ENCODE measurements around the gene STARD3.

Gene STARD3

DNA sequence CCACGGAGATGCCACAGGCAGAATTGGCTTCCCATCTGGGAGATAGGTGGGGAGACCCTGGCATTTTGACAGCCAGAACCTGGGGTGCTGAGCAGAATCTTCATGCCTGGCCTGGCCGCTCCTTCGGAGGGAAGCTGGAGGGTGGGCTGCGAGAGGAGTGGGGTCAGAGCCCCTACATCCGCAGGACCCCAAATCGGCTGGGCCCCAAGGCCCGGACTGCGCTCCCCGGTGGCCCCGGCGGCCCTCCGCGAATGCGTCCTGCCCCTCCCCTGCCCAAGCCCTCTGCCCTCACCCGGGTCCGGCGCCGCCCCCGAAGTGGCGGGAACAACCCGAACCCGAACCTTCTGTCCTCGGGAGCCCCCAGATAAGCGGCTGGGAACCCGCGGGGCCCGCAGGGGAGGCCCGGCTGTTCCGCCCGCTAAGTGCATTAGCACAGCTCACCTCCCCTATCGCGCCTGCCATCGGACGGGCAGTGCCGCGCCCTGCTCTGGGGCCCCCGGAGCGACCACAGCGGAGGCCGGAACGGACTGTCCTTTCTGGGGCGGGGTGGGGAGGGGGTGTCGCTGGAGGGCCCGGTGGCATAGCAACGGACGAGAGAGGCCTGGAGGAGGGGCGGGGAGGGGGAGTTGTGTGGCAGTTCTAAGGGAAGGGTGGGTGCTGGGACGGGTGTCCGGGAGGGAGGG lies 30.5 kb downstream of the STARD3 start:
- no peak for DNase-seq (ENCODE audit: low read depth, low spot score)
- Histone ChIP-seq H3K27ac (ENCODE audit: low read length) (no peak overlapping the region), H3K27me3 (ENCODE audit: control insufficient read depth, insufficient read depth, low read length) (no peaks in the 10 kb centered on the region; the same call in 1 of the 2 replicates), H3K4me1 (ENCODE audit: control insufficient read depth, insufficient read depth, low read length) (peaks cover 25% of the 10 kb centered on the region), H3K9me3 (ENCODE audit: control insufficient read depth, insufficient read depth, low read length) (no peaks in the 10 kb centered on the region), H3K36me3 (ENCODE audit: control insufficient read depth, insufficient read depth, low read length) (no peaks in the 10 kb centered on the region), H3K4me3 (ENCODE audit: low read length) (peak overlapping the region; percentile 25; the same call in 1 of the 2 replicates)
- whole genome bisulfite sequencing (ENCODE audit: insufficient coverage, insufficient read length): no CpG with 5 or more reads among the region's 49 CpGs

DNA sequence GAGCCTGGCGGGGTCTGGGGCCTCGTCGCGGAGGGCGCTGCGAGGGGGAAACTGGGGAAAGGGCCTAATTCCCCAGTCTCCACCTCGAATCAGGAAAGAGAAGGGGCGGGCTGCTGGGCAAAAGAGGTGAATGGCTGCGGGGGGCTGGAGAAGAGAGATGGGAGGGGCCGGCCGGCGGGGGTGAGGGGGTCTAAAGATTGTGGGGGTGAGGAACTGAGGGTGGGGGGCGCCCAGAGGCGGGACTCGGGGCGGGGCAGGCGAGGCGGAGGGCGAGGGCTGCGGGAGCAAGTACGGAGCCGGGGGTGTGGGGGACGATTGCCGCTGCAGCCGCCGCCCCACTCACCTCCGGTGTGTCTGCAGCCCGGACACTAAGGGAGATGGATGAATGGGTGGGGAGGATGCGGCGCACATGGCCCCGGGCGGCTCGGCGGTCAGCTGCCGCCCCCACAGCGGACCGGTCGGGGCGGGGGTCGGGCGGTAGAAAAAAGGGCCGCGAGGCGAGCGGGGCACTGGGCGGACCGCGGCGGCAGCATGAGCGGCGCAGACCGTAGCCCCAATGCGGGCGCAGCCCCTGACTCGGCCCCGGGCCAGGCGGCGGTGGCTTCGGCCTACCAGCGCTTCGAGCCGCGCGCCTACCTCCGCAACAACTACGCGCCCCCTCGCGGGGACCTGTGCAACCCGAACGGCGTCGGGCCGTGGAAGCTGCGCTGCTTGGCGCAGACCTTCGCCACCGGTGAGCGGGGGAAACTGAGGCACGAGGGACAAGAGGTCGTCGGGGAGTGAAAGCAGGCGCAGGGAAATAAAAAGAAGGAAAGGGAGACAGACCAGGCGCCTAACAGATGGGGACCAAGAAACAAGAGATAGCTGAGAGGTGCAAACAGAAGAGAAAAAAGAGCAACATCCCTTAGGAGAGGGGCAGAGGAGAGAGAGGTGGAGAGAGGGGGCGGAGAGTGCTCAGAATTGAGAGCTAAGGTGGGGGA lies 31.3 kb downstream of the STARD3 start, which contains the start of gene PNMT:
TSS of gene PNMT (plus strand) at position 509 of the 980 bp plus-strand sequence. CDS start at position 532, 23 bp downstream.
- Histone ChIP-seq H3K9me3 (ENCODE audit: control insufficient read depth, insufficient read depth, low read length) (no peaks in the 10 kb centered on the region), H3K4me1 (ENCODE audit: control insufficient read depth, insufficient read depth, low read length) (peaks cover 19% of the 10 kb centered on the region), H3K36me3 (ENCODE audit: control insufficient read depth, insufficient read depth, low read length) (no peaks in the 10 kb centered on the region), H3K4me3 (ENCODE audit: low read length) (peak within 1 kb of the TSS; percentile 25; the same call in 1 of the 2 replicates), H3K27ac (ENCODE audit: low read length) (no peak within 1 kb of the TSS), H3K27me3 (ENCODE audit: control insufficient read depth, insufficient read depth, low read length) (no peaks in the 10 kb centered on the region; the same call in 1 of the 2 replicates)
- WGBS (ENCODE audit: insufficient coverage, insufficient read length): no CpG with 5 or more reads among the region's 85 CpGs
- no peak for DNase-seq (ENCODE audit: low read depth, low spot score)

- H3K36me3 ChIP-seq (ENCODE audit: control insufficient read depth, insufficient read depth, low read length): no peaks in the 10 kb centered on the region
- H3K27ac ChIP-seq (ENCODE audit: low read length): no peak overlapping the region
- no peaks in the 10 kb centered on the region for H3K9me3 ChIP-seq (ENCODE audit: control insufficient read depth, insufficient read depth, low read length)
- peaks cover 10% of the 10 kb centered on the region for H3K4me1 ChIP-seq (ENCODE audit: control insufficient read depth, insufficient read depth, low read length)
- no peak overlapping the region for H3K4me3 ChIP-seq (ENCODE audit: low read length)
- no peak for DNase-seq (ENCODE audit: low read depth, low spot score)
- no CpG with 5 or more reads among the region's 23 CpGs for WGBS (ENCODE audit: insufficient coverage, insufficient read length)
- no peaks in the 10 kb centered on the region; the same call in 1 of the 2 replicates for H3K27me3 ChIP-seq (ENCODE audit: control insufficient read depth, insufficient read depth, low read length)
These were observed 33.2 kb downstream of the STARD3 start for GRCh38 chr17:39669897-39670735.

GRCh38 chr17:39670746-39671145 lies 33.8 kb downstream of the STARD3 start:
- H3K27ac ChIP-seq (ENCODE audit: low read length): no peak overlapping the region
- H3K9me3 ChIP-seq (ENCODE audit: control insufficient read depth, insufficient read depth, low read length): no peaks in the 10 kb centered on the region
- no peaks in the 10 kb centered on the region for H3K36me3 ChIP-seq (ENCODE audit: control insufficient read depth, insufficient read depth, low read length)
- no peaks in the 10 kb centered on the region; the same call in 1 of the 2 replicates for H3K27me3 ChIP-seq (ENCODE audit: control insufficient read depth, insufficient read depth, low read length)
- WGBS (ENCODE audit: insufficient coverage, insufficient read length): no CpG with 5 or more reads among the region's 4 CpGs
- H3K4me1 ChIP-seq (ENCODE audit: control insufficient read depth, insufficient read depth, low read length): peaks cover 10% of the 10 kb centered on the region
- DNase-seq (ENCODE audit: low read depth, low spot score): no peak
- no peak overlapping the region for H3K4me3 ChIP-seq (ENCODE audit: low read length)

DNA sequence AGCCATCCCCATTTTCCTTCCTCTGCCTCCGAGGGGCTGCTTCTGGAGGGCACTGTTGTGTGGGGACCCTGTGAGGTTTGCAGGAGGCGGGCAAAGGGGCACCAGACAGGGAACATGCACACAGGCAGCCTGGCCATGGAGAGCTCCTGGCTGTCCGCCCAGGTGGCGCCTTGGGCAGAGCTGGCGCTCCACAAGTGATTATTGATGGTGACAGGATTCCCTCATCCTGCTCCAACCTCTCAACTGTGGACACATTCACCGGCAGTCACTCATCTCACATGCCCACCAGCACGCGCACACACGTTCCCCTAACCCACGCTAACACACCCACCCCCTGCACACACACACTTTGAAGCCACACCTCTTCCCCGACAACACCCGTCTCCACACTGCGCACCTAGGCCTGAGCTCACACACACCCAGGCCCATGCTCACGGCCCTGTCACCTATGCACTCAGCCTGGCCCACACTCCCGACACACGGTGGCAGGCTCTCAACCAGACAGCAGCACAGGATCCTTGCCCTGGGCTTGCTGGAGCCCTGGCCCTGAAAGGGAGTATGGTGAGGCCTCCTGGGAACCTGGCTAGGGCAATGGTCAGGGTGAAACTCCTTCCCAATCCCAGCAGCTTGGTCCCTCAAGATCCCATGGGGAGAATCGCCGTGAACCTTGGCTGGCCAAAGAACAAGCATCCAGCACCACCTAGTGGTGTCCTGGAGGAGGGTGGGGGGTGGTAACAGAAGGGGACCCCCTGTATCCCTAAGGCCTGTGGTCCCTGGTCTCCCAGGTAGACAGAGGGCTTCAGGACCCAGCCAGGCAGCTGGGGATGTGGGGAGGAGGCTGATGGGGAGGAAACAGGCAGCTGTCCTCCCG lies 34.9 kb downstream of the STARD3 start:
- peak; percentile 61 for DNase-seq (ENCODE audit: low read depth, low spot score)
- Histone ChIP-seq H3K27me3 (ENCODE audit: control insufficient read depth, insufficient read depth, low read length) (no peaks in the 10 kb centered on the region; the same call in 1 of the 2 replicates), H3K4me3 (ENCODE audit: low read length) (no peak overlapping the region), H3K9me3 (ENCODE audit: control insufficient read depth, insufficient read depth, low read length) (no peaks in the 10 kb centered on the region), H3K4me1 (ENCODE audit: control insufficient read depth, insufficient read depth, low read length) (peaks cover 6% of the 10 kb centered on the region), H3K36me3 (ENCODE audit: control insufficient read depth, insufficient read depth, low read length) (no peaks in the 10 kb centered on the region), H3K27ac (ENCODE audit: low read length) (no peak overlapping the region)
- 100% methylated on average over 5 of the region's 19 CpGs for WGBS (ENCODE audit: insufficient coverage, insufficient read length)

- WGBS (ENCODE audit: insufficient coverage, insufficient read length): no CpG with 5 or more reads among the region's 15 CpGs
- Histone ChIP-seq H3K27ac (ENCODE audit: low read length) (no peak overlapping the region), H3K9me3 (ENCODE audit: control insufficient read depth, insufficient read depth, low read length) (no peaks in the 10 kb centered on the region), H3K36me3 (ENCODE audit: control insufficient read depth, insufficient read depth, low read length) (no peaks in the 10 kb centered on the region), H3K4me1 (ENCODE audit: control insufficient read depth, insufficient read depth, low read length) (peaks cover 4% of the 10 kb centered on the region; the same call in 1 of the 2 replicates), H3K4me3 (ENCODE audit: low read length) (no peak overlapping the region), H3K27me3 (ENCODE audit: control insufficient read depth, insufficient read depth, low read length) (no peaks in the 10 kb centered on the region)
- no peak for DNase-seq (ENCODE audit: low read depth, low spot score)
These were observed 35.8 kb downstream of the STARD3 start for GRCh38 chr17:39672522-39673334.

GRCh38 chr17:39673335-39674081 lies 36.6 kb downstream of the STARD3 start:
- no peak for DNase-seq (ENCODE audit: low read depth, low spot score)
- Histone ChIP-seq H3K36me3 (ENCODE audit: control insufficient read depth, insufficient read depth, low read length) (no peaks in the 10 kb centered on the region), H3K27me3 (ENCODE audit: control insufficient read depth, insufficient read depth, low read length) (no peaks in the 10 kb centered on the region), H3K9me3 (ENCODE audit: control insufficient read depth, insufficient read depth, low read length) (no peaks in the 10 kb centered on the region), H3K4me3 (ENCODE audit: low read length) (no peak overlapping the region), H3K27ac (ENCODE audit: low read length) (no peak overlapping the region), H3K4me1 (ENCODE audit: control insufficient read depth, insufficient read depth, low read length) (peaks cover 3% of the 10 kb centered on the region; the same call in 1 of the 2 replicates)
- no CpG with 5 or more reads among the region's 13 CpGs for WGBS (ENCODE audit: insufficient coverage, insufficient read length)

GRCh38 chr17:39674179-39674578 lies 37.2 kb downstream of the STARD3 start:
- DNase-seq (ENCODE audit: low read depth, low spot score): no peak
- no peak overlapping the region for H3K4me3 ChIP-seq (ENCODE audit: low read length)
- no CpG with 5 or more reads among the region's 5 CpGs for WGBS (ENCODE audit: insufficient coverage, insufficient read length)
- no peak overlapping the region for H3K27ac ChIP-seq (ENCODE audit: low read length)
- H3K36me3 ChIP-seq (ENCODE audit: control insufficient read depth, insufficient read depth, low read length): no peaks in the 10 kb centered on the region
- no peaks in the 10 kb centered on the region for H3K27me3 ChIP-seq (ENCODE audit: control insufficient read depth, insufficient read depth, low read length)
- H3K4me1 ChIP-seq (ENCODE audit: control insufficient read depth, insufficient read depth, low read length): peaks cover 1% of the 10 kb centered on the region; the same call in 1 of the 2 replicates
- no peaks in the 10 kb centered on the region for H3K9me3 ChIP-seq (ENCODE audit: control insufficient read depth, insufficient read depth, low read length)
